Cortex of kidney (tissue), 1 donor: ENCODE data around the gene SFXN5.

Experiments used
- DNase-seq: peaks from one replicate; lab custom pipeline; 2025; lab: John Stamatoyannopoulos, UW

SFXN5 gene

DNA sequence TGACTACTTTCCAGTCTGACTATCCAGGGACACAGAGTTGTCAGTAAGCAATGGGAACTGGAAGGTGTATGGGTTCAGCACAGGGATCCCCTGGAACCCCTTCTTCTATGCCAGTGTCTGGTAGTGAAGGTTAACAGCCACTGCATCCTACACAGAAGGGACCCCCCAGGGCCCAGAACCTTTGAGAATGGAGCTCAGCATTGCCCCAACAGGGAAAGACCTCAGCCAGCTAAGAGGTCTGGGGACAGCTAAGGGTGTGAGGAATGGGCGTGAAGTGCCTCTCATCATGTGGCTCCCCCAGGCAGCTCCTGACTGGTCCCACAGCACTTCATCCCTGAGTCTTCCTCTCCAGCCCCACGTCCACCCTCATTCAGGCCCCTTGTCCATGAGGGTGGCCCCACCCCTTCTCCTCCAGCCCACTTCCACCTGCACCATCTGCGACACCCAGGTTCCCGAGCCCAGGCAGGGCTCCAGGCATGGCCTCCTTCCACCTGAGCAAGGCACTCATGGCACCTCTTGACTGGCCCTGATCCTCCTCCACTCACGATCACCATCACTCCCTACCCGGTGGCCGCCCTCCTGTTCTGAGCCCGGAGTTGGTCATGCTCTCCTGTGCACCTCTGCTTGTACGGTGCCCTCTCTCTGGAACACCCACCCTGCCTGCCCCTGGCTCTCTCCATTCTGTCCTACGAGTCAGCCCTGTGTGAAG is 77.1 kb downstream of the SFXN5 start:
- DNase-seq = no peak

DNA sequence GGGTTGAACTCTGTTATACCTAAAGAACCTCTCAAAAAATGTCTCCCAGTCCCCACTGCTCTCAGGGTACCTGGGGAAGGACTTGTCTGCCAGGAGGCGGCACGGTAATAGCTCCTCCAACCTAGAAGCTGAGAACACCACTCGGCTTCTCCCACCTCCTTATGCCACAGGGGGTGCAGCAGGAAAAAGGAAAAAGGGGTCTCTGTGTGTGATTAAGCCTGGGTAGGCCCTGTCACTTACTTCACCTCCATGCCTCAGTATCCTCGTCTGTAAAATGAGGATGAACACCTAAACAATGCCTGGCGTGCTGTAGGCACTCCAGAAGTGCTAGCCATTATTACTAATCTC is 77.6 kb downstream of the SFXN5 start:
- no peak for DNase-seq

DNA sequence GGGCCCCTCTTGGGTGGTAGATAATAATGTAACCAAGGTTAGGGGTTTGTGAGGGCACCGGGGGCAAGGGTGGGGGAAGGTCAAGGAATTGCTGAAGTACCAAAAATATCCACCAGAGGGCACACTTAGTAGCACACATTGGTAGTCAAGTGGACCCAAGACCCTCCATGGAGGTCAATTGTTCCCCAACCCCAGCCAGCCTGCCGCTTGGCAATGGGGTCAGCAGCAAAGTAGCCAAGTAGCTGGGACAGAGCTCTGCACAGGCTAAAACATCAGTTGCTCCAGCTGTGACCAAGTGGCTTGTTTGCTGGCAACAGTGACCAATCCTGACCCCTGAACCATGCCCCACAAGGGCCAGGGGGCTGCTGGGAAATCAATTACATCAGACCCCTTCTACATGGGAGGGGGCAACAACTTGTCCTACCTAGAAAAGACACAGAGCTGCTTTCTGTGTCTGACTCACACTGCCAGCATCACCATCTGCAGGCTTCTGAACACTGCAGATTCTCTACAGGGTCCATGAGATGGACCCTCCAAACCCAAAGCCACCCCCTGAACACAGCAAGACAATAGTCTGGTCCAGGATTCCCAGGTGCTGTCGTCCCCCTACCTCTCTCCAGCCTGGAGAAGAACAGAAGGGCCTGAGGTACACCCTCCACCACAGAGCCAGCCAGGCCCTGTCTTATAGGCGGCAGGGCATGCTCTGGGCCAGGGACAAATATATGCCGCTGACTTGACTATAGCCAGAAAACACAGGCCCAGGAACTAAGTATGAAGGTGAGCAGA is 78.2 kb downstream of the SFXN5 start:
- DNase-seq = no peak

DNA sequence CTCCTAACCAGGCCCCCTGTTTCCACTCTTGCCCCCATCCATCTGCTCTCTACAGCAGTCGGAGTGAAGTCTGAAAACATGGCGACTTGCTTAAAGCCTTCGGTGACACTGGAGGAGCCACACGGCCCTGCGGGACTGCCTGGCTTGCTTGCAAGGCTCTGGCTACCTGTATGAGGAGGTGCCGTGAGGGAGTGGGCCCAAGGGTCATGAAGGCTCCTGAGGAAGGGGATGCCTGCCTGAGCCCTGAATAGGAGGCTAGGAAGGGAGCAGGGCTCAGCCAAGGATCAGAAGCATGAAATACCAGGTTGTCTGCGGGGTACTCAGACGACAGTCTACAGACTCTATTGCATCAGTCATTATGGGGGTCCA is 78.8 kb downstream of the SFXN5 start:
- DNase-seq = no peak

DNA sequence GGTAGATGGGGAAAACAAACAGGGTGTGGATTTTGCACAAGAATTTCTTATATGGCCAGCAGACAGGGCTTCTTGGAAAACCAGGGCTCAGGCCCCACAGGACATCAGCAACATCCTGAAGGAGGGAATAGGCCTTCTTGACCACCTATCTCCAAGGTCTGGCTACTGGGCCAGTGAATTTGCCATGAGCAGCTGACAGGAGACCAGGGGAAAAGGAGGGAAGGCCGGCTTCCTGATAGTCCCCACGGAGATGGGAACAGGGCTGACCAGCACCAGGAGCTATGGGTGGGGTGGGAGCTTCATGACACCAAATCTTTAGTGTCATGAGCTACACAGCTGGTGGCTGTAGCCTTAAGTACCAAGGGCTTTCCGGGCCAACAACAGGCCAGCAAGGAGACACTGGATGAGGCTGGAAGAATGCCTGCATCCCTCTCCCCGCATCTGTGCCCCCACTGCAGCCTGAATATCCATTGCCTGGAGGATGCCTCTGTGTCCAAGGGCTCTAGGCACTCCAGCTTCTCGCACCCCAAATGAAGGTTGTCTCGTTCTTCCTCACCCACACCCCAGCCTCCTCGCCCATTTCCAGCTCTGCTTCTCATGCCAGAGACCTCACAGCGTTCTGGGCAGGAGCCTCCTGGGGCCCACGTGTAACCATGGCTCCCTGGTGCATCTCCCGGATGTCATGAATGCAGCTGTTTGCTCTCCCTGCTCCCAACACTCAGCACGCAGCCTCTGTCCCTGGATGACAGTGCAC is 79.4 kb downstream of the SFXN5 start:
- no peak for DNase-seq

DNA sequence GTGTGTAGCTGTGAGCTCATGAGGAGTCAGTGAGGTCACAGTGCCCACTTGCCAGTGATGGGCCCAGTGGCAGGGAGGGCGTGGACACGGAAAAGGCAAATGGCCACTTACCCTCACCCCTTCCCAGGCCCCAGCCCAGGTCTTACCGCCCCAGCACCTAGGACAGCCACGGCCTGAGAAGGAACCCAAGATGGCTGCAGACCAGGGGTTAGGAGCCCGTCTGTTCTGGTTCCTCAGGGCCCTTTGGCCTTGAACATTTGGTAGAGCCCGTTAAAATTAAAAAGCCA is 80.1 kb downstream of the SFXN5 start:
- DNase-seq = no peak

DNA sequence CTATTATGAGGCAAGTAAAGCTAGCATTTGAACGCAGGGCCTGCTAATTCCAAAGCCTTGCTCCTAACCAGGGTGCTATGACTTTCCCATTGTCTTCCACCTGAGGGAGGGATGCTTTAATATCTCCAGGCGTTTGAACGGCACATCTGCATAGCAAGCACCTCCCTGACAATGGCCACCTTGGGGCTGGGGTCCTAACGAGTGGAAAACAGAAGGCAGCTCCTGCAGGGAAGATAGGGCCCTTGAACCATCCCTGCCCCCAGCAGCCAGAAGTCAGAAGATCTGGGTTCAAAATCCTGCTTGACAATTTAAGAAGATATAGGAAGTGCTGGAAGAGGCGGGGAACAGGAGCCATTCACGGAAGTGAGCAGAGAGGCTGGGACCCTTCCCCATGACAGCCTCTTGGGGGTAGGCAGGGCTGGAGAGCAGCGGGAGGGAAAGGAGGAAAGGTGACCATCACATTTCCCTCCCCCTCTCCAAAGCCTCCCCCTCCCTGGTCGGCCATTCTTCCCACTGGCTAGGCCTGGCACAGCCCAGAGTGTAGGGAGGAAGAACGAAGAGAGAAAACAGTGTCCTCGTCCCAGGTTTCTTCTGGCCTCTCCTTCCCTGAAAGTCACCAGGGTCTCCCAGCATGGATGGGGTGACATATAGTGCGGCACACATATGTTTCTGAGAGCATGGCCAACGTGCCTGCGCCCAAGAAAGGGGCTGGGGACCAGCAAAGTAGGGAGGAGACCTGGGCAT is 80.6 kb downstream of the SFXN5 start:
- no peak for DNase-seq

DNA sequence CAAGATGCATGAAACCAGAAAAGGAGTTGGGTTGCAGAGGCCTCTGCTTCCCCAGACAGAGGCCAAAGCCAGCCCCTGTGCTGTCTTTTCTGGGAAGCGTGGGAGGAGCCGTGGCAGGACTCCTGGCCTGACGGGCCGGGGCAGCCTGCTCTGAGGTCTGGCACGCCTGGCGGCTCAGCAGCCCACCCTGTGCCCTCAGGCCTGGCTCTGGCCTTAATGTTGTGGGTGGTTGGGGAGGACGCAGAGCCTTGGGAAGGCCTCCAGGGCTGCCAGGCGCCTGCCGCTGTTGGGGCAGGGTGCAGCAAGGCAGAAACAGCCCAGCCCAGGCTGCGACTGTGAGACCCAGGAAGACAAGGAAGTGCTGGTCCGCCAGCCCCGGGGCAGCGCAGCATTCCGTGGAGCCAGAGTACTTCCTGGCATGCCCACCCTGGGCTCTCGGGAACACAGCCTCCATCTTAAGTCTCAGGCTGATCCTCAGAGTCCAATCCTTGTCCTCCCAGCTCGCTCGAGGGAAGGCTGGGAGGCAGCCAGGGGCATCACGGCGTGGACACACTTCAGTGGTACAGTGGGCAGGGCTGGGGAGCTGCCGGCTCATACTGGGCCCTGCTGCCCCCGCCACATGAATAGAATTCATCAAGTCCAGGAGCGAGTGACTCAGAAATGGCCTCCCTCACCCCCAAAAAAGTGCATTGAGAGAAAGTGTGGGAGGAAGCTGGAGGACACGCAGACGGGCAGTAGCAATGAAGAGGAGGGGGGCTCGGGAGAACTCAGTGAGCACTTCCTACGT is 81.5 kb downstream of the SFXN5 start:
- DNase-seq = no peak

DNA sequence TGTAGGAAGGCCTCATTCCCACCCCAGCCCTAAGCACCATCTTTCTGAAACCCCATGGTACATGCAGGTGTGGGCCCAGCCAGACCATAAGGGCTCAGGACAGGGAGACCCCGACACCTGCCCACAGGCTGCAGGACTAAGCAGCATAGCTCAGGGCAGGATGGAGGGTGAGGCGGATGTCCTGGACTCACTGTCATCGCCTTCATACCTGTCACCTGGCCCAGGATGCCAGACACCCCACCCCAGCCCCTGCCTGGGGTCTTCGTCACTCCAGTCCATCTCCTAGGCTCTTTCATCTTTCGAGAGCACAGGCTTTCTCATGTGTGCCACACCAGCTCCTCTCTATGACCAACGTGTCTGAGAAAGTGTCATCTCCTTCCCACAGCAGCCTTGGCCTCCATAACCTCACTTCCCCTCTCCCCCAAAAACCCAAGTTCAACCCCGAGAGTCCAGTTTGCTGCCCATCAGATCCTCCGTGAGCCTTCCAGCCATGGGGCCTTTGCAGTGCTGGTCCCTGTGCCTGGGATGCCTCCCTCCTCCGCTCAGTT is 82.7 kb downstream of the SFXN5 start:
- no peak for DNase-seq

DNA sequence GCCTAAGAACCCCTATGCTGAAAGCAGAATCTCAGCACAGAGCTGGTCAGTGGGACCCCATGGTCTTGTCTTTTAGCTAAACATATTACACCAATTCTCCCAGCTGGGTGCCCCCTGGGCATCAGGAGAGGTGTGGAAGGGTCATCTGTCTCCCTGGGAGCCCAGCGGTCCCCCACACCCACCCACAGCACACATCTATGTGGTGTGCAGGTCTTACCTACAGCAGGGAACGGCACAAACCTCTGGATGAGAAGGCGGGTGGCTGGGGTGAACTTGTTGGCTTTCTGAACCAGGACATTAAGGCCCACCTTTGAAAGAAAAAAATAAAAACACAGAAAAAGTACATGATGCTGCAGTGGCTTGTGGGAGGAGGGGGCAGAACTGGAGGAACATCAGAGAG is 83.5 kb downstream of the SFXN5 start:
- no peak for DNase-seq

DNA sequence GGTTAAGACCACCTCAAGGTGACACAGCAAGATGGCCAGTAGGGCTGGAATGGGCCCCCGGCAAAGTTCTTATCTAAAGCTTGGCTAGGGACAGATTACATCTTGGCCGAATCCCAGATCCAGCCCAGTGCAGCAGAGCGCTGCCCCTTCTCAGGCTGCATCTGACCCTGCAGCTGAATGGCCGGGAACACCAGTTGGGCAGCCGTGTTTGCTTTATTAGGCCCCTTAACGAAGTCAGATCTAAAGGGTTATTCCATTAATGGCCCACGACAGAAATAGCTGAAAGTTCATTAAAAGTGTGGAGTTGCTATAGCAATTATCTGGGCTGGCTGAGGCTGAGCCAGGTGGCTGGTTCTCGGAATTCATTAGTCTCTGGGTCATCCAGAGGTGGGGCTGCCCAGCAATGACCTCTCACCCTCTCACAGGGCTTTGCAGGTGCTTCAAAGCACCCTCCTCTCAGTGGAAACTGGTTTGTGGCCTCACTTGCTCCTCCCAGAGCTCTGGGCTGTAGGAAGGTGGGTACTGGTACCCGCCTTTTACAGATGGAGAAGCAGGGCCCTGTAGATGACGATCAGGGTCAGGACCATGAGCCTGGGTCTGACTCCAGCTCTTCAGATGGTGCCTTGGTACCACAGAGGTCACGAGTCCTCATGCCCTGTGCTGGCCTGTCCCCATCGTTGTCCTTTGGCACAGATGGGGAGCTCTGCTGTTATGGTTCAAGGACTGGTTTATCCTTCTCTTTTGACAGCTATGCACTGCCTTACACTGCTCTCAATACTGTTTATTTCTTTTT is 85.4 kb downstream of the SFXN5 start:
- DNase-seq = no peak

DNA sequence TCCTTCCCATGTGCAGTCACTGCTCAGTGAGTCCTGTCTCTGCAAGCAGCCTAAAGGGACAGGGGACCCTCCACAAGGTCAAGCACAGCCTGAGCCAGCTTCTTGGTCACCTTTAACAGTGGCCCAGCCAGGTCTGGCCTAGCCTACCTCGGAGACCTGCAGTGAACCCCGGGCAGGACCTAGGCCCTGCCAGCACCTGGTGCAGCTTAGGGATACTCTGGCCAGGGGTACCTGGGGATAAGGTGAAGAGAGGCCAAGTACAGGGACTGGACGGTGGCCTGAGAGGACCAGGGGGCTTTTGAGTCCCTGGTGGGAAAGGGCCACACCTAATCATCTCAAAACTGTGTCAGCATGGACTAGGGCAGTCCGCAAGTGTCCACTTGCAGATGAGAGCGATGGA is 86.4 kb downstream of the SFXN5 start:
- DNase-seq = no peak

DNA sequence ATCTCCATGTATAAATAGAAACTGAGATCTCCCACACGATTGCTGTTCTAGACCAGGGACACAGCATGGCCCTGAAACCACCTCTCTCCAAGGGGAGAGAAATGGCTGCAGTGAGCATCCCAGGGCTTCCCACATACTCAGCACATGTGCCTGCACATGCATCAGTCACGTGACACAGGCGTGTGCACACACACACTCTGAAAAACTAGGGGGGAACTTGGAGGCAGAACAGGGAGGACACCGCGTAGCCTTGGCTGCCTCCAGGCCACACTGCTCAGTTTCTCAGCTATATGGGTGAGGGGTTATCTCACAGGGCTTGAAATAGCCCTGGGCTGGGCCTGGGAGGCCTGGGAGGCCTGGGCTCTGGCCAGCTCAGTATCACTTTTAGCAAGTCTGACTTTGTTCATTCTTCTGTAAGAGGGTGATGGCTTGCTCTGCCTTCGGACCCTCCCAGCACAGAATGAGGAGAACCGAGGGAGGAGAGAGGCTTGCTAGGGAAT is 87.3 kb downstream of the SFXN5 start:
- DNase-seq = no peak

DNA sequence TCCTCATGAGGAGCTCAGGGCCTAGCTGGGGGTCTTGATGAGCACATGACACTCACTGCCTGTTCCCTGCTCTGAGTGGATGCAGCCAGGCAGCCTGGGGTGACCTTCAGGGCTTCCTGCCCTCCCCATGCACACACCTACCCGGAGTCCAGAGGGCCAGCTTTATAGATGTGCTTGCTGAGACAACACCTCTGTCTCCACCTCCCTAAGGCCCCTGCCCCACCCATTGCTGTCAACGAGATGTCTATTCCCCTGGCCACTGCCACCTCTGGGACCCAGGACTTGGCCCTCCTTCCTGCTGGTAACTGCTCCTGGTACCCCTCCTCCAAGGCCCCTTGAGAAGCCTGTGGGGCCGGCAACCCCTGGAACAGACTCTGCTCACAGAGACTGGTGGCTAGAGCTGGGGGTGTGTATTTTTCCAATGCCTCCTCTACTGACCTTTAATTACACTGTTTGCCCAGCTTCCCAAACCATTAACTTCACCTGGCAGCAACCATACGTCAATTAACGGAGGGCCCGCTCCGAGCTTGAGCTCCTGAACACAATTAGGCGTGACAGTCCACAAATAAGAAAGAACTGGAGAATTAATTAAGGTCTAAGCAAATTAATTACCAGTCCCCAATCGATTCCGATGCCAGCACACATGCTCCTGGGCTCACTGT is 87.9 kb downstream of the SFXN5 start:
- DNase-seq = no peak

DNA sequence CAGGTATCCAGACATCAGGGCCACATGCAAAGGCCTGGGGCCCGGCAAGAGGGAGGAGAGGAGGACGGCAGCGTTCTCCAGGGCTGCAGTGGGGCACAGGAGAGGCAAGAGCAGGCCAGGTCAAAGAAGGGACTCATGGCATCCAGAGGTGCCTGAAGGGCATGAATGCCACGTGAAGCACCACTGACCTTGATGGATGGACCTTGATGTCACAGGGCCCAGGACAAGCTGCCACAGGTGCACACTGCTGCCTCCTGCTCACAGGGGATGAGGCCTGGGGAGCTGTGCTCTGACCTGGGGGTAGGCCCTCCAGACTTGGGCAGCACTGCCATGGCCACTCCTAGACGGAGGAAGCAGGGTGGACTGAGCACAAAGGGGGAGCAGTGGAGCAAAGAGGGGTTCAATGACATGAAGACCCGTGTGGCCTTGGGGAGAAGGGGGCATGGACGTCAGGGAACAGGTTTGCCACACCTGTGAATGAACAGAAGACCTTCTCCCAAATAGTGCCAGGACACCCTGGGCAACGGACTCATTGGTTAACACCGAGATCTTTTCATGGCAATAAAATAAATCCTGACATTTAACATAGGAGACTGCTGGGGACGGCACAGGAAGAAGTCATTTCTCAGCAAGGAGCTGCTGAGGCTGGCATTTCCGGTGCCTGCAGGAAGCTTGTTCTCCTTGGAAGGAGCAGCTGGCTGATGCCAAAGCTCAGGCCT is 88.6 kb downstream of the SFXN5 start:
- no peak for DNase-seq

DNA sequence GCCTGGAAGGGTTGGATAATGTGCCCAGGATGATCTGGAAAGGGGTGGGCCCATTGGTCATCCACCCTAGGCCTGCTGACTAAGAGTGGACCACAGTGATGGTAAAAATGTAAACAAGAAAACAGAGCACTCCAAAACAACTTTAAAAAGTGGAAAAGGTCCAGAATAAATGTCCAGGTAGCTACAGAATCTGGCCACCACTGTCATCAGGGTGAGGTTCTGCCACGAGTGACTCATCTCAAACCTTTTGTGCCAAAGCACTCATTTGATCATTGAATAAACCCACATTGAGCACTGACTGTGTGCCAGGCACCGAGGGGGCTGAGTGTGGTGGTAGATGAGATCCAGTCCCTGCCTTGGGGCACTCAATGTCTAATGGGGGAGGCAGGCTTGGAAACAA is 89.3 kb downstream of the SFXN5 start:
- no peak for DNase-seq

DNA sequence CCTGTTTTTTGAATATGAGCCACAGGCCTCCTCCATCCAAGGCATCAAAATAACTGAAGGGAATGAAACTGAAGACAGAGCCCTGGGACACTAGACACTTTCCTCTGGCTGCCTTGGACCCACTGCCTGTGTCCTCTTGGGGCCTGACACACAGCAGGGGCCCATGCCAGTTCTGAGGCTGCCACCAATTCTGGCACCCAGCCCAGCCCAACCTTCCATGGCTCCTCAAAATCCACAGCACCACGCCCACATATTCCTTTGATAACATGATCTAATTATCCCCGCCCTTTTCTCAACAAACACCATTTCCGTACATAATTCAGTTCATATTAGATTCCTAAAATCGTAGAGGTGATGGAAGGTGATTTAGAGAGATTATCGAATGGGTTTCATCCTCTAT is 90.0 kb downstream of the SFXN5 start:
- DNase-seq = no peak

DNA sequence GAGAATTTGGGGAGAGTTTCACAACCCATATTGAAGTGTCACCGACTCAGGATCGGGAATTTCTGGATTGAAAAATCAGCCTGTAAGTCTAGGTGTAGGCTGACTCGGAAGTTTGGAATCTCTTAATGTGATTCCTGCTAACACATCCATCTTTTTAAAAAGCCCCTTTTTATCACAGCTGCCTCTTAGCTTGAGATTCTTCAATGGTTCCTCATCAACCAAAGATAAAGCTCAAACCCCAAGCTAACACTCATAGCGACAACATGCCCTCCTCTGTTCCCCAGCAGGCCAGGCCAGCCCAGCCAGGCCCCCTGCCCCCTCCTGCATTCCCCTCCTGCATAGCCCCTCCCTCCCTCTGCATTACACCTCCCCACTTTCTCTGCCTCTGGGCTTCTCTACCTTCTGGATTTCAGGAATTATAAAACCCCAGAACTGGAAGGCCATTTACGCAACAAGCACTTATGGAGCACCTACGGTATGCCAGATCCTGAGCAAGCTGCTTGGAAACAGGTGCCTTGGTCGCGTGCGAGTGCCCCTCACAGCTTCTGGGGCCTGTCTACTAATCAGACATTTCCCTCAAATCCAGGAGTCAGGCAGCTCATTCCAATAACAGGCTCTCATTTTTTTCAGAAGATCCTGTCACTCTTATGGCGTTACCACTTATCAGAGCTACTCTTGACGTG is 90.8 kb downstream of the SFXN5 start:
- no peak for DNase-seq

DNA sequence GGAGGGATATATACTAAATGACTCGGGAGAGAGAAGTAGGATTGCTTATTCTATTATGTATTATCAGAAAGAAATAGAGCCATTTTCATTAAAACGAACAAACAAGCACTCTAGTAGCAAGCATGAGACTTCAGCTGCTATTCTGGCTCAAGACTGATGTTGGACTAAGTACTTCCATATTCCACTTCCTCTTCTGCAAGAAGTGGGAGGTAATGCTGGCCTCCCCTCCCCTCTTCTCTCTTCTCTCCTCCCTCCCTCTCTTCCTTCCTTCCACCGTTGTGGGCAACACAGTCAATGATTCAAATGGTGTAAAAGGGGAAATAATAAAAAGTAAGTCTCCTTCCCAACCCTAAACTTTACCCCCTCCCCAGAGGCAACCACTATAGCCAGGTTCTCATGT is 91.6 kb downstream of the SFXN5 start:
- no peak for DNase-seq
